Measurements from ENCODE around the gene NPIPB9. TPM values are rescaled to one million over a fixed set of nuclear protein-coding genes. Genes with fewer than 3 reads are reported as not detected.
A peak's percentile ranks its signal among the peaks of the same experiment; 100 is the strongest.
"Not testable (repeated sequence)": the region's sequence is repeated elsewhere in the genome, so short reads cannot be mapped to it uniquely, and the experiment has no call there.

Gene NPIPB9
- polyA plus RNA-seq (ENCODE audit: insufficient read depth in 1 of 5, insufficient read length in 5 of 5, low replicate concordance in 1 of 5), result 1 to 10 TPM; 1.2 to 4.1 (median 2.1) TPM
- long read RNA-seq, donor 1, partial matches to known transcripts, result 291 of 391 reads
- long read RNA-seq, donor 1, other reads (novel, unspliced or antisense), result 100 of 391 reads
- long read RNA-seq, donor 2, partial matches to known transcripts, result 140 of 140 reads
- long read RNA-seq, donor 2, other reads (novel, unspliced or antisense), result 0 of 140 reads
- long read RNA-seq, donor 3, partial matches to known transcripts, result 148 of 255 reads
- long read RNA-seq, donor 3, other reads (novel, unspliced or antisense), result 107 of 255 reads
- long read RNA-seq, donor 4, partial matches to known transcripts, result 155 of 155 reads
- long read RNA-seq, donor 4, other reads (novel, unspliced or antisense), result 0 of 155 reads
- long read RNA-seq, donor 5, partial matches to known transcripts, result 163 of 269 reads
- long read RNA-seq, donor 5, other reads (novel, unspliced or antisense), result 106 of 269 reads
- long read RNA-seq, donor 6, partial matches to known transcripts, result 201 of 211 reads
- long read RNA-seq, donor 6, other reads (novel, unspliced or antisense), result 10 of 211 reads
- long read RNA-seq, donor 7, partial matches to known transcripts, result 263 of 263 reads
- long read RNA-seq, donor 7, other reads (novel, unspliced or antisense), result 0 of 263 reads
- long read RNA-seq, donor 8, partial matches to known transcripts, result 147 of 147 reads
- long read RNA-seq, donor 8, other reads (novel, unspliced or antisense), result 0 of 147 reads

DNA sequence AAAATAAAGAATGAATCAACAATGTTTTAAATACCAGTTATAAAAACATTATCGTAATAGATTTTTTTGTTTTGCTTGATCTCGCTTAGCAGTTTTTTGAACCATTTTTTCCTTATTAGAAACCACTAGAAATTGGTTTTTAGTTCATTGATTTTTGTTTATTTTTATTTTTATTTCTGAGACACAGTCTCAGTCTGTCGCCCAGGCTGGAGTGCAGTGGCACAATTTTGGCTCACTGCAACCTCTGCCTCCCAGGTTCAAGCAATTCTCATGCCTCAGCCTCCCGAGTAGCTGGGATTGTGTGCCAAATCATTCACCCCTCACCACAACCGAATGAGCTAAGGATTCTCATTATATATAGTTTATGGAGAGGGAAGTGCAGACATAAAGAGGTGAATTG is at the start of gene NPIPB9:
NPIPB9 (plus strand) TSS at position 301 of the 400 bp plus-strand sequence.
- DNase-seq, result not testable (repeated sequence)

DNA sequence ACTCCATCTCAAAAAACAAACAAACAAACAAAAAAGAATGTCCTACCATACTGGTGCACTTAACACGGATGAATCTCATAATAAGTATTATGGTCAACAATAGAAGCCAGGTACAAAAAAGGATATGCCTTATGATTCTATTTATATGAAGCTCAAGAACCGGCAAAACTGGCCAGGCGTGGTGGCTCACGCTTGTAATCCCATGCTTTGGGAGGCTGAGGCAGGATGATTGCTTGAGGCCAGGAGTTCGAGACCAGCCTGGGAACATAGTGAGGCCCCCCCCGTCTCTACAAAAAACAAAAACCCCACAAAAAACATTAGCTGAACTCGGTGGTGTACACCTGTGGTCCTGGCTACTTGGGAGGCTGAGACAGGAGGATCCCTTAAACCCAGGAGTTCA is 47.3 kb upstream of the NPIPB9 start:
- not testable (repeated sequence) for DNase-seq

DNA sequence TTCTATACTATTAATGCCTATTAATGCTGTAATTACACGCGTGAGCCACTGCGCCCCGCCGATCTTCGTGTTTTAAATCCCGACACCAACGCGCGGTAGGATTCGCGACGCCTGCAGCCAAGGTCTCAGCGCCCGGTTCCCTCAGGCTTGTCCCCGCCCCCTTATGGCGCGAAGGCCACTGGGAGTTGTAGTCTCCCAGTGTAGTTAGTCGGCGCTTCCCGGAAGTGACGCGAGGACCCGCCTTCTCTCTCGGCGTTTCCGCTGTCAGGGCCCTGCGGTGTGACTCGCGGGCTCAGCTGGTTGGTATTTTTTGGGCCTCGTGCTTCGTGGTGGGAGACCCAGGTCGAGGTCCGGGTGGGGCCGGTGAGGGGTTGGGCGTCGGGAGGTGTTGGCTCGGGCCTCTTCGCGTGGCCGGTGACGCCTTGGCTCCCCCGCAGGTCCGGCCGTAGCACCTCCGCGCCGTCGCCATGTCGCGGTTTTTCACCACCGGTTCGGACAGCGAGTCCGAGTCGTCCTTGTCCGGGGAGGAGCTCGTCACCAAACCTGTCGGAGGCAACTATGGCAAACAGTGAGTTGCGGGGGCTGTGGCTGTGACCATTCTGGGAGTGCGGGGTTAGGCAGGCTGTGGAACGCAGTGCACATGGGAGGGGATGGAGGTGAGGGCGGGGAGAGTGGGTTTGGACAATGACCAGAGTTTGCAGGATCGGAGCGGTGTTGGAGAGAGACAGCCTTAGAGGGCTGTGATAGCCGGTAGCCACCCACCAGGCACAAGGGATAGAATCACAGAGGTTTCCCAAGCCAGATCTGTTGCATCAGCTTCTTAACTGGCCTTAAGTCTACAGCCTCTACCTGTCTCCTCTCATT is 40.1 kb upstream of the NPIPB9 start, which contains the start of gene EIF3C:
EIF3C (plus strand) TSS at position 245 of the 864 bp plus-strand sequence; CDS start at position 468, 223 bp downstream.
- not testable (repeated sequence) for DNase-seq

DNA sequence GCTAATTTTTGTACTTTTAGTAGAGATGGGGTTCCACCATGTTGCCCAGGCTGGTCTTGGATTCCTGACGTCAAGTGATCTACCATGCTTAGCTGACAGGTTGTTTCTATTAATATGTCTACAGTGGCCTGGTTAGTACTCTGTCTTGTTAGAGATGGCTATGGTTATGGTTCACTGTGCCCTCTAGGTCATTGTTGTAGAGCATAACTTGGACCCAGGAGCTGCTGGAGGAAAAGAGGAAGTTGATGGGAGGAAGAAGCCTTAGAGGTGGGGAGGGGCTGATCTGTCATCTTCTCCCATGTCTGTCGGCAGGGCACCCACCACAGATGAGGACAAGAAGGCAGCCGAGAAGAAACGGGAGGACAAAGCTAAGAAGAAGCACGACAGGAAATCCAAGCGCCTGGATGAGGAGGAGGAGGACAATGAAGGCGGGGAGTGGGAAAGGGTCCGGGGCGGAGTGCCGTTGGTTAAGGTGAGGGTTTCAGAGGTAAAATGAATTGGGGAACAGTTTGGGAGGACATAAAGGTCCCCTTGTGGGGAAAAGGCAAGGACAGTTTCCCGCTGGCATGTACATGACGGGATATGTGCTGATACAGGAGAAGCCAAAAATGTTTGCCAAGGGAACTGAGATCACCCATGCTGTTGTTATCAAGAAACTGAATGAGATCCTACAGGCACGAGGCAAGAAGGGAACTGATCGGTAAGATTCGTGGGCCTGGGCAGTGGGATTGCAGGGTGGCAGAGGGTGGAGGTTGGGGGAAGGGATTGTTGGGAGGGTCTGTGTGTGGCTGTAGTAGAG is 28.5 kb upstream of the NPIPB9 start:
- not testable (repeated sequence) for DNase-seq

DNA sequence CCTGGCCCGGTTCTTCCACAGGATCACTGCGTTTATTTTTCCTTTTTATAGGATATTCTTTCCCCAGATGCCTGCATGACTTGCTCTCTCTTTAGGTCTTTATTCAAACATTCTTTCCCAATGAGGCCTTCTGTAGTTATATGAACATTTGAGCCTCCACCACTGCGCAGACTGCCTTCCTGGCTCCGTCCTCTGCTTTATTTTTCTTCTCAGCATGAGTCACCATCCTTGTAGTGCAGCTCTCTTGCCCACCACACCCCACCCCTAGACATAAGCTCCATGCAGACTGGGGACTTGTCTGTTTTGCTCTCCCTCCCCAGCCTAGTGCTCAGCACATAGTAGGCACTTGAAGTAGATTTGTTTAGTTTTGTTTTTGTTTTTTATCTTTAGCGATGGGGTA is 20.3 kb upstream of the NPIPB9 start:
- DNase-seq, result not testable (repeated sequence)

DNA sequence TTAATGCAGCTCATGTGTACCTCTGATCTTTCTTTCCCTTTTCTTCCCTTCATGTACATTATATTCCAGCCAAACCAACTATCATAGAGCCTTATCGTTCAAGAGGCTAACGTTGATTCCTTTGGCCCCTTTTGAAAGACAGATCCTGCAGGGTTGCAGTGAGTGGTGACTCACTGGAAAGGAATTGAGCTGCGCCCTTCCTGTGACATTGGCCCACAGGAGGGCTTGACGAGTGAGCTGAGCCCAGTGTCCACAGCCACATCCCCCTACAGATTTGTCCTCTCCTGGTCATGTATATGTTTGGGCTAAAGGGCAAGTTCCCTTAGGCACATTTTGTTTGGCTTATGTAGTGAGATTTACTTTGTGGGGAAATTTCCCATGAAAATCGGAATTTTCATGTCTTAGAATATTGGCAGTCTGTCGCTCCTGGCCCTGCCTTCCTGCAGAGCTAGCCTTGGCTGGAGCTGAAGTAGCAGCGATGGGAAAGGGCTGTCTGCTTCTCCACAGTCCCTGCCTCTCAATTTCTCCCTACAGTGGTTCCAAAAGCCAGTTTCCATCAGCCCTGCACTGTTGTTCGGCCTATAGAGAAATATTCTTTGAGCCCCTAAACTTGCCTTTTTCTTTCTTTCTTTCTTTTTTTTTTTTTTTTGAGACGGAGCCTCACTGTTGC is 19.0 kb upstream of the NPIPB9 start:
- not testable (repeated sequence) for DNase-seq

DNA sequence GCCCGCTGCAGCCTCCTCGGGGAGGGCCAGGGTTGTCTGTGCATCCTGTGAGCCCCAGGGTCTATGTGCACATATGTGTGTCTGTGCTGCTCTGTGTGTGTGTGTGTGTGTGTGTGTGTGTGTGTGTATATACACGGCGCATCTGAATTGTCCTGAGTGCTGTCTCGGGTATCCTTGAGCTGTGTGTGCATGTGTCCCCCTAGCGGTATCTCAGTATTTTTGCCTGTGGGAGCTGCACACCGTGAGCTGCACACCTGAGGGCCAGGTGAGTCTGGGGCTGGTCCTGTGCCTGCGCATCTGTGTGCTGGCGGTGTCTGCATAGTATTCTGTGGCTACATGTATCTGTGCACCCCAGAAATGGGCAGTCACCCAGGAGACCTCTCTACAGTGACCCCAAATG is 11.8 kb upstream of the NPIPB9 start:
- not testable (repeated sequence) for DNase-seq

DNA sequence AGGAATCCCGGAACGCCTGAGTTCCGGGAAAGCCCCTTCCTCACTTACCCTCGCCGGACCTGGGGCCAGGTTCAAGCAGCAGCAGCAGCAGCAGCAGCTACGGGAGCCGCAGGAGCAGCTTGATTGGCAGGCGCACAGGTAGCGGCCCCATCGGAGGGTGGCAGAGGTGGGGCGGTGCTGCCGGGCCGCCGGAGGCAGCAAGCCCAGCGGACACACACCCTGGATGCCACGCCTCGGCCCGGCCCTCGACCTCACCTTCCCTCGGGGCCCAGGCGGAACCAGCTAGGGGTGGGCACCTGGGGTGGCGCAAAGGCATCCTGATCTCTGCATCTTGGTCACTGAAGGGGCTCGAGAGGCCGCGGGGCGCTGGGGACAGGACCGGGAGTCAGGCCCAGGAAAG is 11.0 kb upstream of the NPIPB9 start:
- DNase-seq, result not testable (repeated sequence)

DNA sequence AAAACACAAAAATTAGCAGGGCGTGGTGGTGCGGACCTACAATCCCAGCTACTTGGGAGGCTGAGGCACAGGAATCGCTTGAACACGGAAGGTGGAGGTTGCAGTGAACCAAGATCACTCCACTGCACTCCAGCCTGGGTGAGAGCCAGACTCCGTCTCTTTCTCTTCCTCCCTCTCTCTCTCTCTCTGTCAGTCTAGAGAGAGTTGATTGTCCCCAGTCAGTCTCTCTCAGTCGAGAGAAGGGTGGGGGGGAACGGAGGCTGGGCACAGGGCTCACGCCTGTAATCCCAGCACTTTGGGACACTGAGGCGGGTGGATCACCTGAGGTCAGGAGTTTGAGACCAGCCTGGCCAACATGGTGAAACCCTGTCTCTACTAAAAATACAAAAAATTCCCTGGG is 10.3 kb upstream of the NPIPB9 start:
- DNase-seq, result not testable (repeated sequence)

DNA sequence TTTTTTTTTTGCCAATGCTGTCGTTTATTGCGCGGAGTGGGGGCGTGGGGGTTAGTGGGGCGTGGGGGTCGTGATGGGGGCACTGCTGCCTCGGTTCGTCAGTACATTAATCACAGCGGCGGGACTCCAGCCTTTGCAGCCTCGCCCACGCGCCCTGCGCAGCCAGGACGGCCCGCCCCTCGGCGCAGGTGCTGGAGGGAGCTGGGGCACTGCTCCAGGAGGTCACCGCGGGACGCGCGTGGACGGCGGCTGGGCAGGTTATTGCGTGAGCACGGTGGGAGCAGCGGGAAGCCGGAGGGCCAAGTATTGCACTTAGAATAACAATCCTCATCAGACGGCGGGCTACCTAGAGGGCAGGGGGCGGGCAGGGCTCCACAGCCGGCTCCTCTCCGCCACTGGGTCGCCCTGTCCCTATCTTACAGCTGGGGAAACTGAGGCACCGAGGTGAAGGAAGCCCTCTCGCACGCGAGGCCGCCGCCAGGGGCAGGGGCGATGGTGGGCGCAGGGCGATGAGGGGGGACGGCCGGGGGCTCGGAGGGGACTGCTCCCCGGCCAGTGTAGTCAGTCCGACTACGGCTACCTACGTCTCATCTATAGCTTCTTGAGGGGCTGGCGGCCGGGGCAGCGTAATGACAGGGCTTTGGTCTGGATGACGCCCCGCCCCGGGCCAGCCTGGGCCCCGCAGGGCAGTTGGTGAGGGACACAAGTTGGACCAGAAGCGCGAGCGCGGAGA is 4.8 kb upstream of the NPIPB9 start:
- not testable (repeated sequence) for DNase-seq

DNA sequence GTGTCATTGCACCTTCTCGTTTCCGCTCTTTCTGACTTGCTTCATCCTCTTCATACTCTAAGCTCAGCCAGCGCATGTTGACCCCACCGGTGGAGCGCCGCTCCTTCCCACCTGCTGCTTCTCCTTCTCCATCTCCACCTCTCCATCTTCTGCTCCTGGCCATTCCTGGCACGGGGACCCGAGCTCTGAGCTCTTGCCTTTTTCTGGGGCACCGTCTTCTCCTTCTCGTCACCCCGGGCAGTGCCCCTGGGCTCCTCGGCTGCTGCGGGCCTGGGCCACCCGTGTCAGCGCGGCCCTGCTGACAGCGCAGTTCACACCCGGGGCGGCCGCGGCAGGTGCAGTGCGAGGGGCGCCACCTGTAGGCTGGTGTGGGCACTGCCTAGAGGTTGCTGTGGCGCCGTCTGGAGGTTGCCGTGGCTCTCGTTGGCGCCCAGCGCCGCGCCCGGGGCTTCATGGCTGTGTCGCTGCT is 1.6 kb upstream of the NPIPB9 start:
- DNase-seq, result not testable (repeated sequence)

DNA sequence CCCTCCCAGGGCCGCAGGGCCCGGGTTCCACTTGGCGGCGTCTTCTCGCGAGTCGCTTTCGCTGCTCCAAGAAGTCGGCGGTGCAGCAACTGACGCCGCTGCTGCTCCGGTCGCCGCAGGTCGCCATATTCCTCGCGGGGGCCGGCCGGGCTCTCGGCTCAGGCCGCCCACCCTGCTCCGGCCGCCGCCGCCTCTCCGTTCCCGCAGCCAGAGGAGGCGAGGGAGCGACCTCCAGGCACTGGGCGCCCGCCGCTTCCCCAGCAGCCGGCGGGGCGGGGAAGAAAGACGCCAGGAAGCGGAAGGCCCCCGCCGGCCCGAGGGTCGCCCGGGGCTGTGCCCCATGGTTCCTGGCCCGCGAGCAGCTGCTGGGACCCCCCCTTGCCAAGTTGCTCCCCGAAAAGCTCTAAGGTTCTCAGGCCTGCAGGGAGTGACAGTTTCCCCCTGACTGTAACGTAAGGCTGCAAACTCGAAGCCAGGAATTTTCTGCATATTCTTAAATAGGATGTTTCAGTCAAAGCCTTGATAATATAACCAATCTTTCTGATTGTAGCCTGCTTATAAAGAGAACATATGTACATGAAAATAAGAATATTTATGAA is 1.0 kb upstream of the NPIPB9 start:
- DNase-seq, result not testable (repeated sequence)

DNA sequence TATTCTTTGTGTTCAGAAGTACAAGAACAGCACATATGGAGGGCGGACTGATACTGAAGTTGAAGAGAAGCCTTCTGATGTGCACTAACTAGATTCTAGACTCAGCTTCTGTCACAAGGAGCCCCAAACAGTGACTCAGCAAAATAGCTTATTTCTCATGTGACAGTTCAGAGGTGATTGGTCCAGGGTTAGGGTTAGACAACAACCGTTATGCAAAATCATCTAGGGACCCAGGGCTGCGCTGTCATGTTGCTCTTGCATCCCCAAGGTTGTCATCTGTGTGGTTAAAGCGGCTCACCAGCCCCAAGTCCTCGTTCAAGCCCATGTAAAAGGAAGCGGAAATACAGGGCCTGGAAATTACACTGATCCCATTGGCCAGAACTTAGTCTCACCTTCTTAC is 30.1 kb downstream of the NPIPB9 start:
- not testable (repeated sequence) for DNase-seq

DNA sequence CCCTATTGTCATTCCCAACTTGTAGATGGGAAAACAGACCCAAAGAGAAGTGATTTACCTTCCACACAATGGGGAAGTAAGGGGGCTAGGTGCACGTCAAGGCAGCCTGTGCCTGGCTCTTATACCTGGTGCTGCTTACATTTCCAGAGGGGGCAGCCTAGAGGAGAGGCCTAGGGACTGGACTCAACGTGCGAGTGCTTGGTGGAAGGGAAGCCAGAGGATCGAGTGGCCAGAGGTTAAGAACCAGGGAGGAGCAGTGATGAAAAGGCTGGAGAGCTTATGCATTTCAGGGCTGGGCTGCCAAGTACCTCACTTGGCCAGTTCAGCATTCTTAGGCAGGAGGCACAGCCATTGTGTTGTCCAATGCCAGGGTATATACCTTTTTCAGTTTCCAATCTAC is 30.8 kb downstream of the NPIPB9 start:
- DNase-seq, result not testable (repeated sequence)

DNA sequence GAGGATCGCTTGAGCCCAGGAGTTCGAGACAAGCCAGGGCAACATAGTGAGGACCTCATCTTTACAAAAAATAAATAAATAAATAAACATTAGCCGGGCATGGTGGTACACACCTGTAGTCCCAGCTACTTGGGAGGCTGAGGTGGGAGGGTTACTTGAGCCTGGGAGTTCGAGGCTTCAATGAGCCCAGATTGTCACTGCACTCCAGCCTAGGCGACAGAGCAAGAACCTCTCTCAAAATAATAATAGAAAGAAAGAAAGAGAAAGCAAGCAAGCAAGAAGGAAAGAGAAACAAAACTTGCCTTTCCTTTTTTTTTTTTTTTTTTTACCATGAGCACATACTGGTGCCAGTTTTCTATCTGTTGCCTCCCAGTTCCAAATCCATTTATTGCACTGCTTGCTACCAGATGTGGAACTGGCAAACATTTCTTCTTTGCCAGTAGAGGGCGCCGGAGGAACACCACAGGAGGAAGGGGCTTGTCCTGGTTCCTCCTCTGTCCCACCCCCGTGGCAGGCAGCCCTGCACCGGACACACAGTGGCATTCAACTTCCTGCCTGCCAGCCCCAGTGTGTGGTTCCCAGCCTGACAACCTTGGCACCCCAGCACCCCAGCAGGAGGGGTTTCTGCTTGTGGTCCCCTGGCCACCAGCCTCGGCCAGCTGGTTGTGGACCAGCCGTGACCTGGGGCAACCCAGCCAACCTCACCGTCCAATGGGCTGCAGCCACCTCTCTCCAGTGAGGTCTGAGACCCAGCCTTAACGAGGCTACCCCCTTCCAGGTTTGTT is 50.8 kb downstream of the NPIPB9 start:
- peak in 1 of 2 donors; percentile 71 for DNase-seq

DNA sequence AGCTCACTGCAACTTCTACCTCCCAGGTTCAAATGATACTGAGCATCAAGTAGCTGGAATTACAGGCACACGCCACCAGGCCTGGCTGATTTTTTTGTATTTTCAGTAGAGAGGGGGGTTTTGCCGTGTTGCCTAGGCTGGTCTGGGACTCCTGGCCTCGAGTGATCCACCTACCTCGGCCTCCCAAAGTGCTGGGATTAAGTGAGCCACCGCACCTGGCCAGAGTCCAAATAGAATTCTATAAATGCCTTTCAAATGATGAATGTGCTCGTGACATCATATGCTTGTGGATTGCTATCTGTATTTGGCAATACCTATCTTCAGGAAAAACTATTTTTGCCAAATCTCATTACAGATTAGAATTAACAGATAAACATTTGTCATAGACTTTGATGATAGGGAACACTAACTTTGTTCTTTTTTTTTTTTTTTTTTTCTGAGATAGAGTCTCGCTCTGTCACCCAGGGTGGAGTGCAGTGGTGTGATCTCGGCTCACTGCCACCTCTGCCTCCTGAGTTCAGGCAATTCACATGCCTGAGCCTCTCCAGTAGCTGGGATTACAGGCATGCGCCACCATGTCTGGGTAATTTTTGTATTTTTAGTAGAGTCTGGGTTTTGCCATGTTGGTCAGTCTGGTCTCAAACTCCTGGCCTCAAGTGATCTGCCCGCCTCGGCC is 56.0 kb downstream of the NPIPB9 start:
- not testable (repeated sequence) for DNase-seq

DNA sequence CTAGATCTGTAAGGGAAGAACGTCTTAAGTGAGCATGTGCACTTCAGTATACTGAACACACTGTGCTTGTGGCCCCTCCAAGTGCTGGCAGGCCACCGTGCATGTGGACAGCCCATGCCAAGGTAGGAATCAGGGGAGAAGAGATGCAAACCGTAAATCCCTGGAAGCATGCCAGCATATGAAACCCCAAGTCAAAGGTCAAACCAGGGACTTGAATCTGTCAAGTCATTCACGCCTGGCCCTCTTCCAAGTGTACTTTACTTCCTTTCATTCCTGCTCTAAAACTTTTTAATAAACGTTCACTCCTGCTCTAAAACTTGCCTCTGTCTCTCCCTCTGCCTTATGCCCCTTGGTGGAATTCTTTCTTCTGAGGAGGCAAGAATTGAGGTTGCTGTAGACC is 68.4 kb downstream of the NPIPB9 start:
- DNase-seq, result no peak

Data from right lung (tissue), 10 donors.